Ascending aorta (tissue), 2 donors: ENCODE results near the gene BRPF1. TPM values are rescaled to one million over a fixed set of nuclear protein-coding genes. Genes with fewer than 3 reads are reported as not detected.

Source experiments
- DNase-seq, 2 donors: peaks; one replicate each; pipeline ENCODE4 v3.0.0-alpha.2; 2019; ENCODE audit warnings: low spot score in 2 of 2
- H3K27ac ChIP-seq, 2 donors: fragments of 200-600 bp; sonication (generic); one replicate each; pipeline ENCODE4 v1.5.1; 2016 to 2017; ENCODE audit warnings: mild to moderate bottlenecking in 1 of 2
- H3K27me3 ChIP-seq: fragments of 200-600 bp; sonication (generic); one replicate; pipeline ENCODE4 v1.5.1; 2017
- H3K36me3 ChIP-seq, 2 donors: fragments of 200-600 bp; sonication (generic); one replicate each; pipeline ENCODE4 v1.5.1; 2016
- H3K4me1 ChIP-seq, 2 donors: fragments of 200-600 bp; sonication (generic); one replicate each; pipeline ENCODE4 v1.5.1; 2016 to 2017; ENCODE audit warnings: mild to moderate bottlenecking in 1 of 2
- H3K4me3 ChIP-seq, 2 donors: fragments of 200-600 bp; sonication (generic); one replicate each; pipeline ENCODE4 v1.5.1; 2016 to 2017; ENCODE audit warnings: mild to moderate bottlenecking in 1 of 2
- H3K9me3 ChIP-seq, 2 donors: fragments of 200-600 bp; sonication (generic); one replicate each; pipeline ENCODE4 v1.5.1; 2016
- intact Hi-C: fragments of 100-400 bp; cut with DNase I; formaldehyde crosslinking; loops from one replicate; pipeline ENCODE4 v1.15.1; 2023
- total RNA-seq: library from RNA; depleted of rRNA; stranded (reverse); fragments of >200 nt; gene quantifications from one replicate; pipeline ENCODE4 v1.1.0, GENCODE V29; 2016
- TF ChIP-seq, protein P1 (sequence below), 3 experiments: fragments of 200-600 bp in 2 of 3; fragments of 450-650 bp in 1 of 3; sonication (generic) in 2 of 3; IDR thresholded peaks; one replicate each; pipeline ENCODE4 v1.5.1; 2016 to 2019; ENCODE audit warnings: antibody characterized with exemption in 3 of 3, mild to moderate bottlenecking in 1 of 3, moderate library complexity in 1 of 3

BRPF1 gene
- total RNA-seq, 1 donor from 2014 or later = 18.6 TPM

DNA sequence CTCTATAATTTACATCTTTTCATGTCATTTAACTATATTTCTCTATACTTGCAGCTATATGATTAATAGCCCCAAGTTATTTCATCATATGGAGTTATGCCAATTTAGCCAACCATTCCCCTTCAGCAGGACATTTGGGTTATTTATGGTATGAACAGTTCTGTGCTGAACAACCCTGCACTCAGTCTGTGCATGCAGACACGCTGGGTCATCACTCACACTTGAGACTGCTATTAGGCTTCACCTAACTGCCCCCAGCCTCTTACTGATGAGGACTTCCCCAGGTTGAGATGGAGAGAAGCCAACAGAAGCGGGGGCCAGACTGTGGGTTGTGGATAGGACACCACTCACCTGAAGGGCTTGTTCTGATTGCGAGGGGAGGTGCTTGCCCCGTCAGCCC is 53.4 kb downstream of the BRPF1 start:
- TF ChIP-seq, protein P1, sequence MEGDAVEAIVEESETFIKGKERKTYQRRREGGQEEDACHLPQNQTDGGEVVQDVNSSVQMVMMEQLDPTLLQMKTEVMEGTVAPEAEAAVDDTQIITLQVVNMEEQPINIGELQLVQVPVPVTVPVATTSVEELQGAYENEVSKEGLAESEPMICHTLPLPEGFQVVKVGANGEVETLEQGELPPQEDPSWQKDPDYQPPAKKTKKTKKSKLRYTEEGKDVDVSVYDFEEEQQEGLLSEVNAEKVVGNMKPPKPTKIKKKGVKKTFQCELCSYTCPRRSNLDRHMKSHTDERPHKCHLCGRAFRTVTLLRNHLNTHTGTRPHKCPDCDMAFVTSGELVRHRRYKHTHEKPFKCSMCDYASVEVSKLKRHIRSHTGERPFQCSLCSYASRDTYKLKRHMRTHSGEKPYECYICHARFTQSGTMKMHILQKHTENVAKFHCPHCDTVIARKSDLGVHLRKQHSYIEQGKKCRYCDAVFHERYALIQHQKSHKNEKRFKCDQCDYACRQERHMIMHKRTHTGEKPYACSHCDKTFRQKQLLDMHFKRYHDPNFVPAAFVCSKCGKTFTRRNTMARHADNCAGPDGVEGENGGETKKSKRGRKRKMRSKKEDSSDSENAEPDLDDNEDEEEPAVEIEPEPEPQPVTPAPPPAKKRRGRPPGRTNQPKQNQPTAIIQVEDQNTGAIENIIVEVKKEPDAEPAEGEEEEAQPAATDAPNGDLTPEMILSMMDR (IDR thresholded peaks at IDR 0.05) = no peak
- intact Hi-C loops = no loop called here
- Histone ChIP-seq H3K4me1 (no peaks in the 10 kb centered on the region), H3K27me3 (no peaks in the 10 kb centered on the region), H3K36me3 (peaks cover 58 to 85% of the 10 kb centered on the region in 2 donors), H3K27ac (no peak overlapping the region), H3K4me3 (no peak overlapping the region), H3K9me3 (no peaks in the 10 kb centered on the region)
- DNase-seq = no peak

DNA sequence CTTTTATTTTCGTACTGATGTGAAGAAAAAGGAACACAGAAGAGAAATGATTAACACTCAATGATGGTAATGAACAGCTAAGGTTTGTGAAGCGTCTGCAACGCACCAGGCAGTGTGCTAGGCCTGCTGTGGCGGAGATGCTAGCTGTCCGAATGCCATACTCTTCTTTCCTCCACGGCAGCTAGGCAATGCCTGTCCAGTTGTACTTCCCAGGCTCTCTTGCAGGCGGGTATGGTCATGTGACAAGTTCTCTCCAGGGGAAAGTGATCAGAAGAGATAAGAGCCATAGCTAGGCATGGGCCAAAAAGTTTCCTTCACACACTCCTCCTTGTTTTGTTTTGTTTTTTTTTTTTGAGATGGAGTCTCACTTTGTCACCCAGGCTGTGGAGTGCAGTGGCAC is 54.1 kb downstream of the BRPF1 start:
- Histone ChIP-seq H3K36me3 (peaks cover 52 to 82% of the 10 kb centered on the region in 2 donors), H3K4me3 (no peak overlapping the region), H3K9me3 (no peaks in the 10 kb centered on the region), H3K4me1 (no peaks in the 10 kb centered on the region), H3K27ac (no peak overlapping the region), H3K27me3 (no peaks in the 10 kb centered on the region)
- TF ChIP-seq, protein P1 (IDR thresholded peaks at IDR 0.05) = no peak
- DNase-seq = no peak
- intact Hi-C loops = no loop called here

DNA sequence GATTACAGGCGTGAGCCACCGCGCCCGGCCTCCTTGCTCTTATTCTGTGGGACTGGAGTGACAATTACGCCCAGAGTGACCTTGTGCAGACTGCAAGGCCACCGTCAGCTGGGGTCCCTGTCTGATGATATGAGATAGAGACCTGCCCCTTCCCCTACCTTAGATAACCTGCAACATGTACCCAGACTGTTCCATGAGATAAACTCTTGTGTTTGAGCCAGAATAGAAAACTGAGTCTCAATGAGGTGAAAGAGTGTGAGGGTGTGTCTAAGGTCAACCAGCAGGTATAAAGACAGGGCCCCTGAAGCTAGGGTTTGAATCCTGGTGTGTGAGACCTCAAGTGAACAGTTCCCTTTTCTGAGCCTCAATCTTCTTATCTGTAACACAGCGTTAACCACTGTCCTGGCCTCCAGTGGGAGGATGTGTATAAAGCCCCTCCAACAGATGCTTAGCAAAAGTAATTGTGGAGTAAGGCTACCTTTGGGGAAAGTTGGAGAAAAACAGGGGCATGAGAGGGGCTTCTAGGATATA is 54.7 kb downstream of the BRPF1 start:
- TF ChIP-seq, protein P1 (IDR thresholded peaks at IDR 0.05) = no peak
- intact Hi-C loops = no loop called here
- Histone ChIP-seq H3K4me1 (peaks cover 0 to 6% of the 10 kb centered on the region in 2 donors), H3K9me3 (no peaks in the 10 kb centered on the region), H3K36me3 (peaks cover 49 to 77% of the 10 kb centered on the region in 2 donors), H3K27me3 (no peaks in the 10 kb centered on the region), H3K27ac (no peak overlapping the region), H3K4me3 (no peak overlapping the region)
- DNase-seq = no peak

DNA sequence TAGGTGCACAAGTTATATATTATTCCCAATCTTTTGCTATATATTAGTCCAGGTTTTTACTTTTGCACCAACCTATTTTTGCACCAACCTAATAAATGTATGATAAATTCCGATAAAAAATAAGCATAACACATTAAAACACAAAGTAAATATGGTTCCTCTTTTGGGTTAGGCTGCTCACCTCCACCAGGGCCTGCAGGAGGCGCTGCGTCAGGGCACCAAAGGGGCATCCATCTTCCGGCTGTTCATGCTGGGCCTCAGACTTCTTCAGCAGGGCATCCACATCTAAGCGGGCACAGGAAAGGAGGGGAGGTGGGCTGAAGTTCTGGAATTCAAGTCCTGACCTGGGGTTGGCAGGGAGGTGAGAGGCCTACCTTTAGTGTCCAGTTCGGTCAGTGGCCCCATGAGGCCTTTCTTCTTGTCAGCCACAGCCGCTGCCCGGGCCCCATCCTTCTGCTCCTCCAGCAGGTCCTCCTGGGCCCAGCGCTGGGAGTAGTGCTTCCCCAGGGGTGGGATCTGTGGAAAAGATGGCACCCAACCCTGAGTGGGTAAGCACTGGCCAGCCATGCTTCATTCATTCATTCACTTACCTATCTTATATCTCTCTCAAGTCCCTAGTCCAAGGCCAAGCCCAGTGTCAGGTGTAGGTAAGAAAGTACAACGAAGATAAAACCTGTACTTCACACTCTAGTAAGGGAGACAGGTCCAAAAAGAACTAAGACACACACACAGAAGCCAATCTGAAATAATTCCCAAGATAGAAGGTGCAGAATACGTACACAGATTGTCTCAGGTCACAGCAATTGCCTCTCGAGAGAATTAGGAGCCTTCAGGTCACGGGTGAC is 55.5 kb downstream of the BRPF1 start:
- Histone ChIP-seq H3K4me3 (no peak overlapping the region), H3K27ac (no peak overlapping the region), H3K9me3 (no peaks in the 10 kb centered on the region), H3K4me1 (peaks cover 0 to 11% of the 10 kb centered on the region in 2 donors), H3K27me3 (no peaks in the 10 kb centered on the region), H3K36me3 (peaks cover 47 to 69% of the 10 kb centered on the region in 2 donors)
- no peak for DNase-seq
- intact Hi-C loops = no loop called here
- TF ChIP-seq, protein P1 (IDR thresholded peaks at IDR 0.05) = peak in 1 of 3 experiments; percentile 20

DNA sequence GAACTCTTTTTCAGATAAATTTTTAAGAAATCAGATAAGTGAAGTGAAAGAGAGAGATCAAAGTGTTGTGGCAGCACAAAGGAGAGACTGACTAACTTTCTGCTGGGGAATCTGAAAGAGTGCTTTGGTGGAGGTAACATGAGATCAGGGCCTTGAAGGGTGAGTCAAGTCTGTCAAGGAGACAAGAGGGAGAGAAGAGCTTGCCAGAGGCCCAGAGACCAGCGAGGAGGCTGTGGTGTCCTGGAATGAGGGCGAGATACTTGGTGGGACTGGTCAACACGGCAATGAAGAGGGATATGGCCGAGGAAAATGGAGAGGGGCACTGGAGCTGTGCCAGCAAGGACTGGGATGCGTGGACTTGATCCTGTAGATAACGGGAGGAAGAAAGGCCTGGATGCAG is 56.2 kb downstream of the BRPF1 start:
- DNase-seq = no peak
- no peak overlapping the region for H3K27ac ChIP-seq
- TF ChIP-seq, protein P1 (IDR thresholded peaks at IDR 0.05) = no peak
- intact Hi-C loops = no loop called here
- H3K4me1 ChIP-seq = peaks cover 0 to 11% of the 10 kb centered on the region in 2 donors
- no peaks in the 10 kb centered on the region for H3K9me3 ChIP-seq
- peaks cover 41 to 62% of the 10 kb centered on the region in 2 donors for H3K36me3 ChIP-seq
- H3K4me3 ChIP-seq = no peak overlapping the region
- H3K27me3 ChIP-seq = no peaks in the 10 kb centered on the region
